Natural killer cell treated with Interleukin-12 subunit alpha and Interleukin-12 subunit beta and Interleukin-15 and Interleukin-18, amount 100 ng/mL, for 72 hours (primary cell): ENCODE data around the gene ADAMTS2. TPM values are rescaled to one million over a fixed set of nuclear protein-coding genes. Genes with fewer than 3 reads are reported as not detected.

ENCODE experiments used
- ATAC-seq, 2 donors: fragments of 150-1000 bp; cut with Tn5 transposase in 1 of 2; sonication (Bioruptor Pico), chemical (Tn5 transposase) in 1 of 2; 2 replicates each; pipeline ENCODE4 v1.10.0; 2021
- DNase-seq: peaks from one replicate; pipeline ENCODE4 v3.0.0; 2022; ENCODE audit warnings: low spot score
- H3K27ac Mint-ChIP-seq, 2 donors: 1 replicate in 1 of 2; 2 replicates in 1 of 2; pipeline ENCODE4 v1.8.0; 2022; ENCODE audit warnings: mixed read lengths in 2 of 2, mild to moderate bottlenecking in 1 of 2, moderate library complexity in 1 of 2
- H3K27me3 Mint-ChIP-seq, 2 donors: 1 replicate in 1 of 2; 2 replicates in 1 of 2; pipeline ENCODE4 v1.8.0; 2022; ENCODE audit warnings: mixed read lengths in 2 of 2
- H3K36me3 Mint-ChIP-seq: one replicate; pipeline ENCODE4 v1.8.0; 2022; ENCODE audit warnings: mixed read lengths
- H3K4me1 Mint-ChIP-seq, 2 donors: 1 replicate in 1 of 2; 2 replicates in 1 of 2; pipeline ENCODE4 v1.8.0; 2022; ENCODE audit warnings: low read depth in 2 of 2, mixed read lengths in 2 of 2, mild to moderate bottlenecking in 1 of 2
- H3K4me3 Mint-ChIP-seq: one replicate; pipeline ENCODE4 v1.8.0; 2022; ENCODE audit warnings: mixed read lengths
- H3K9me3 Mint-ChIP-seq: 2 replicates; pipeline ENCODE4 v1.8.0; 2022; ENCODE audit warnings: mixed read lengths
- total RNA-seq, 2 donors: library from RNA; stranded (reverse); gene quantifications; one replicate each; pipeline ENCODE4 v1.2.3, GENCODE V29; 2022

The ADAMTS2 gene
- total RNA-seq, 2 donors from 2014 or later, result not detected

GRCh38 chr5:179128041-179128365 lies 217.3 kb downstream of the ADAMTS2 start:
- Mint-ChIP-seq H3K36me3 (no peaks in the 10 kb centered on the region), H3K27ac (no peak overlapping the region), H3K4me3 (no peak overlapping the region)

GRCh38 chr5:179127136-179128040 lies 217.9 kb downstream of the ADAMTS2 start:
- ATAC-seq (no peak), DNase-seq (no peak)
- no peaks in the 10 kb centered on the region for H3K9me3 Mint-ChIP-seq
- H3K4me3 Mint-ChIP-seq, result no peak overlapping the region
- H3K4me1 Mint-ChIP-seq, result peaks cover 0 to 3% of the 10 kb centered on the region in 2 donors
- no peaks in the 10 kb centered on the region for H3K36me3 Mint-ChIP-seq
- no peaks in the 10 kb centered on the region for H3K27me3 Mint-ChIP-seq
- no peak overlapping the region for H3K27ac Mint-ChIP-seq

More at GRCh38 chr5:179128041-179128365, 217.3 kb downstream of the ADAMTS2 start:
- ATAC-seq (no peak), DNase-seq (no peak)
- no peaks in the 10 kb centered on the region for H3K27me3 Mint-ChIP-seq
- H3K4me1 Mint-ChIP-seq, result peaks cover 0 to 3% of the 10 kb centered on the region in 2 donors
- no peaks in the 10 kb centered on the region for H3K9me3 Mint-ChIP-seq

GRCh38 chr5:179126506-179126991 lies 218.7 kb downstream of the ADAMTS2 start:
- Mint-ChIP-seq H3K27me3 (no peaks in the 10 kb centered on the region), H3K27ac (no peak overlapping the region), H3K4me1 (peaks cover 0 to 3% of the 10 kb centered on the region in 2 donors), H3K4me3 (no peak overlapping the region), H3K36me3 (no peaks in the 10 kb centered on the region), H3K9me3 (no peaks in the 10 kb centered on the region)
- DNase-seq (no peak), ATAC-seq (no peak)

- ATAC-seq (no peak), DNase-seq (no peak)
- Mint-ChIP-seq H3K36me3 (no peaks in the 10 kb centered on the region), H3K4me3 (no peak overlapping the region), H3K27ac (no peak overlapping the region), H3K9me3 (no peaks in the 10 kb centered on the region), H3K4me1 (peaks cover 0 to 3% of the 10 kb centered on the region in 2 donors), H3K27me3 (no peaks in the 10 kb centered on the region)
Observed at GRCh38 chr5:179125789-179126505, 219.3 kb downstream of the ADAMTS2 start.

GRCh38 chr5:179124853-179125788 lies 220.1 kb downstream of the ADAMTS2 start:
- H3K36me3 Mint-ChIP-seq, result no peaks in the 10 kb centered on the region
- no peaks in the 10 kb centered on the region for H3K27me3 Mint-ChIP-seq

GRCh38 chr5:179124273-179124852 lies 220.9 kb downstream of the ADAMTS2 start:
- H3K36me3 Mint-ChIP-seq, result no peaks in the 10 kb centered on the region
- no peak for ATAC-seq
- no peak for DNase-seq
- no peak overlapping the region for H3K4me3 Mint-ChIP-seq
- no peaks in the 10 kb centered on the region for H3K27me3 Mint-ChIP-seq
- H3K27ac Mint-ChIP-seq, result no peak overlapping the region
- peaks cover 0 to 3% of the 10 kb centered on the region in 2 donors for H3K4me1 Mint-ChIP-seq
- no peaks in the 10 kb centered on the region for H3K9me3 Mint-ChIP-seq

More at GRCh38 chr5:179124853-179125788, 220.1 kb downstream of the ADAMTS2 start:
- H3K27ac Mint-ChIP-seq, result no peak overlapping the region
- no peak overlapping the region for H3K4me3 Mint-ChIP-seq
- H3K4me1 Mint-ChIP-seq, result peaks cover 0 to 3% of the 10 kb centered on the region in 2 donors
- no peaks in the 10 kb centered on the region for H3K9me3 Mint-ChIP-seq
- no peak for ATAC-seq
- DNase-seq, result no peak

GRCh38 chr5:179123491-179124272 lies 221.6 kb downstream of the ADAMTS2 start:
- H3K4me3 Mint-ChIP-seq, result no peak overlapping the region
- H3K36me3 Mint-ChIP-seq, result no peaks in the 10 kb centered on the region
- H3K9me3 Mint-ChIP-seq, result no peaks in the 10 kb centered on the region
- H3K27ac Mint-ChIP-seq, result no peak overlapping the region
- H3K27me3 Mint-ChIP-seq, result no peaks in the 10 kb centered on the region
- DNase-seq, result no peak
- no peak for ATAC-seq
- peaks cover 0 to 3% of the 10 kb centered on the region in 2 donors for H3K4me1 Mint-ChIP-seq

- Mint-ChIP-seq H3K27ac (no peak overlapping the region), H3K9me3 (no peaks in the 10 kb centered on the region), H3K27me3 (no peaks in the 10 kb centered on the region), H3K4me3 (no peak overlapping the region), H3K36me3 (no peaks in the 10 kb centered on the region), H3K4me1 (peaks cover 0 to 3% of the 10 kb centered on the region in 2 donors)
- ATAC-seq (no peak), DNase-seq (no peak)
Observed at GRCh38 chr5:179123109-179123426, 222.2 kb downstream of the ADAMTS2 start.

GRCh38 chr5:179122411-179123108 lies 222.7 kb downstream of the ADAMTS2 start:
- Mint-ChIP-seq H3K9me3 (no peaks in the 10 kb centered on the region), H3K27me3 (no peaks in the 10 kb centered on the region), H3K36me3 (no peaks in the 10 kb centered on the region), H3K27ac (no peak overlapping the region), H3K4me1 (no peaks in the 10 kb centered on the region), H3K4me3 (no peak overlapping the region)
- ATAC-seq, result no peak
- no peak for DNase-seq

- DNase-seq, result no peak
- H3K27me3 Mint-ChIP-seq, result no peaks in the 10 kb centered on the region
Observed at GRCh38 chr5:179121667-179122111, 223.6 kb downstream of the ADAMTS2 start.

GRCh38 chr5:179120951-179121666 lies 224.2 kb downstream of the ADAMTS2 start:
- ATAC-seq (no peak), DNase-seq (no peak)
- Mint-ChIP-seq H3K4me1 (no peaks in the 10 kb centered on the region), H3K9me3 (no peaks in the 10 kb centered on the region), H3K4me3 (no peak overlapping the region), H3K27me3 (no peaks in the 10 kb centered on the region), H3K36me3 (no peaks in the 10 kb centered on the region), H3K27ac (no peak overlapping the region)

More at GRCh38 chr5:179121667-179122111, 223.6 kb downstream of the ADAMTS2 start:
- H3K4me3 Mint-ChIP-seq, result no peak overlapping the region
- no peaks in the 10 kb centered on the region for H3K4me1 Mint-ChIP-seq
- ATAC-seq, result no peak
- H3K9me3 Mint-ChIP-seq, result no peaks in the 10 kb centered on the region
- no peaks in the 10 kb centered on the region for H3K36me3 Mint-ChIP-seq
- no peak overlapping the region for H3K27ac Mint-ChIP-seq
